ENCODE measurements around the gene NOTCH3.
A peak's percentile ranks its signal among the peaks of the same experiment; 100 is the strongest.

The NOTCH3 gene

GRCh38 chr19:15195371-15196334 lies 5.1 kb downstream of the NOTCH3 start:
- no peak for DNase-seq

- no peak for DNase-seq
Measured at GRCh38 chr19:15194938-15195337, 5.9 kb downstream of the NOTCH3 start.

- DNase-seq, result no peak
Measured at GRCh38 chr19:15191982-15192381, 8.8 kb downstream of the NOTCH3 start.

GRCh38 chr19:15191514-15191913 lies 9.3 kb downstream of the NOTCH3 start:
- no peak for DNase-seq

- DNase-seq, result no peak
Measured at GRCh38 chr19:15188851-15189250, 11.9 kb downstream of the NOTCH3 start.

- DNase-seq, result no peak
Measured at GRCh38 chr19:15187026-15188007, 13.5 kb downstream of the NOTCH3 start.

- DNase-seq, result no peak
Measured at GRCh38 chr19:15185188-15185587, 15.6 kb downstream of the NOTCH3 start.

- no peak for DNase-seq
Measured at GRCh38 chr19:15184776-15185175, 16.0 kb downstream of the NOTCH3 start.

GRCh38 chr19:15181394-15181793 lies 19.4 kb downstream of the NOTCH3 start:
- no peak for DNase-seq

- DNase-seq, result no peak
Measured at GRCh38 chr19:15180451-15181390, 20.1 kb downstream of the NOTCH3 start.

GRCh38 chr19:15178629-15179308 lies 22.0 kb downstream of the NOTCH3 start:
- no peak for DNase-seq

GRCh38 chr19:15177269-15178116 lies 23.3 kb downstream of the NOTCH3 start:
- peak; percentile 88 for DNase-seq

- DNase-seq, result no peak
Measured at GRCh38 chr19:15175609-15176008, 25.2 kb downstream of the NOTCH3 start.

GRCh38 chr19:15173746-15174404 lies 26.9 kb downstream of the NOTCH3 start:
- peak; percentile 25 for DNase-seq

- DNase-seq, result no peak
Measured at GRCh38 chr19:15170345-15170744, 30.4 kb downstream of the NOTCH3 start.

- no peak for DNase-seq
Measured at GRCh38 chr19:15169541-15170285, 31.1 kb downstream of the NOTCH3 start.

- no peak for DNase-seq
Measured at GRCh38 chr19:15166700-15167099, 34.1 kb downstream of the NOTCH3 start.

GRCh38 chr19:15161028-15161984 lies 39.5 kb downstream of the NOTCH3 start:
- DNase-seq, result no peak

Data from activated CD4-positive, alpha-beta T cell treated with anti-CD3 and anti-CD28 coated beads, Interleukin-2, Interleukin-6, amounts not matched to agents 100 ng/mL and 50 ng/mL, durations not matched to agents 16 hours and 8 hours (primary cell).